Stimulated activated CD8-positive, alpha-beta memory T cell treated with anti-CD3 and anti-CD28 coated beads, Interleukin-15, amount 100 ng/mL, for 4 hours (primary cell): ENCODE results near the gene HSD17B14.
"Not testable (repeated sequence)": the region's sequence is repeated elsewhere in the genome, so short reads cannot be mapped to it uniquely, and the experiment has no call there.

ENCODE experiments used
- DNase-seq, 2 donors: peaks; one replicate each; pipeline ENCODE4 v3.0.0-alpha.2; 2020; ENCODE audit warnings: low read depth in 2 of 2

Gene HSD17B14

GRCh38 chr19:48836089-48837017, at the start of gene HSD17B14:
TSS of gene HSD17B14 (minus strand) at chr19:48836491. CDS start at chr19:48836411, 80 bp downstream.
- DNase-seq: no peak

DNA sequence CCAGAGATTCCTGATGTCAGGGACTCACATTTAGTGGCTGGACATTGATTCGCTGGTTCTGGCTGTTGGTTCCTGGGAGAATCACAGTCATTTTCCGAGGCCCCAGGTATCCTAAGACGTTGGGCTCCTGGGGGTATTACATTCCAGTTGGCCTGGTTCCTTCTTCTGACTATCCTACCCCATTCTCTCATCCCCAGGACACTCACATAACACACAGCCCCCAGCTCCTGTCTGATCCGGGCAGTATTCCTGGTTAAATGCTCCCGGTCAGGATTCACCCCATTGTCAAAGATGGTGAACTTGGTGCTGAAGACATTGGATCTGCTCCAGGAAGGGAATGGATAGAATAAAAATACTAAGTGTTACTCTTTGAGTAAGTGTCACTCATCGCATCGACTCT, 47.4 kb upstream of the HSD17B14 start:
- no peak for DNase-seq

DNA sequence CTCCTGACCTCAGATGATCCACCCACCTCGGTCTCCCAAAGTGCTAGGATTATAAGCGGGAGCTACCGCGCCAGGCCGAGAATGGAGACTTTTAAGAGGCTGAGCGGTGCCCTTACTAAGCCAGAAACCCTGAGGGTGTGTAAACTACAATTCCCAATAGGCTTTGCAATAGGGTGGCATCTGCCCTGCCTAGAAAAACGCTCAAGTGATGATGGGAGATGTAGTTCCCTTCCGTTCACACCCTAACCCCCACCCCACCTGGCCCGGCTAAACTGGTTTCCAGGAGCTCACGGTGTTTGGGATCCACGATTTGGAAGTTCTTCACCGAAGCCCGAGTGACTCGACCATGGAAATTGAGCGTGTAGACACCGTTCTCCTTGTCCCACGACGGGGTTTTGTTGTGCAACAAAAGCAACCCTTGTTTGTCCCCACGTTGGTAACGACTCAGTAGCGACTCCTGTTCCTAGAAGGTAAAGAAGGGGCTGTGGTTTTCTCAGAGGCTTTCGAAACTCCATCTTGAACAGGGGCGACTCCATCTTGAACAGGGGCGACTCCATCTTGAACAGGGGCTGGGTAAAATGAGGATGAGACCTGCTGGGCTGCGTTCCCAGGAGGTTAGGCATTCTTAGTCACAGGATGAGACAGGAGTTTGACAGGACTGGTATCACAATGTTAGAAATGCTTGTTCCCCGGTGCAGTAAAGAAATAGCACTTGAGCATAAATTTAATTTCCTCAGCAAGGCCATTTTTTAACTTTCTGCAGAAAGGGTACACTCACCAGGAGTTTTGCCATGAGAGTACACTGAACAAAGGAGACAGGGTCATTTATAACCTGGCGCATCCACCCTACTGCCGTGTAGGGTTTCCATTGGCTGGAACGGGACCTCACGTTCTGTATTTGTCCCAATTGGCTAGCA, 45.7 kb upstream of the HSD17B14 start:
- DNase-seq: no peak

DNA sequence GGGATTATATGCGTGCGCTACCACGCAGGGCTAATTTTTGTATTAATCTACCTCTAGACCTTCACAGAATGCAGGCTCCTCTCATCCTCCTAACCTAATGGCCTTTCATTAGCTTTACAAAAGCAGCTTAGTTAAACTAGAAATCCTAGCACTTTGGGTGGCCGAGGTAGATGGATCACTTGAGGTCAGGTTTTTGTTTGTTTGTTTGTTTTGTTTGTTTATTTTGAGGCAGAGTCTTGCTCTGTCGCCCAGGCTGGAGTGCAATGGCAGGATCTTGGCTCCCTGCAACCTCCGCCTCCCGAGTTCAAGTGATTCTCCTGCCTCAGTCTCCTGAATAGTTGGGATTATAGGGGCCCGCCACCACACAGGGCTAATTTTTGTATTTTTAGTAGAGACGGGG, 43.4 kb upstream of the HSD17B14 start:
- DNase-seq: not testable (repeated sequence)

- DNase-seq: no peak
These were observed 42.8 kb upstream of the HSD17B14 start for GRCh38 chr19:48879025-48879637.

DNA sequence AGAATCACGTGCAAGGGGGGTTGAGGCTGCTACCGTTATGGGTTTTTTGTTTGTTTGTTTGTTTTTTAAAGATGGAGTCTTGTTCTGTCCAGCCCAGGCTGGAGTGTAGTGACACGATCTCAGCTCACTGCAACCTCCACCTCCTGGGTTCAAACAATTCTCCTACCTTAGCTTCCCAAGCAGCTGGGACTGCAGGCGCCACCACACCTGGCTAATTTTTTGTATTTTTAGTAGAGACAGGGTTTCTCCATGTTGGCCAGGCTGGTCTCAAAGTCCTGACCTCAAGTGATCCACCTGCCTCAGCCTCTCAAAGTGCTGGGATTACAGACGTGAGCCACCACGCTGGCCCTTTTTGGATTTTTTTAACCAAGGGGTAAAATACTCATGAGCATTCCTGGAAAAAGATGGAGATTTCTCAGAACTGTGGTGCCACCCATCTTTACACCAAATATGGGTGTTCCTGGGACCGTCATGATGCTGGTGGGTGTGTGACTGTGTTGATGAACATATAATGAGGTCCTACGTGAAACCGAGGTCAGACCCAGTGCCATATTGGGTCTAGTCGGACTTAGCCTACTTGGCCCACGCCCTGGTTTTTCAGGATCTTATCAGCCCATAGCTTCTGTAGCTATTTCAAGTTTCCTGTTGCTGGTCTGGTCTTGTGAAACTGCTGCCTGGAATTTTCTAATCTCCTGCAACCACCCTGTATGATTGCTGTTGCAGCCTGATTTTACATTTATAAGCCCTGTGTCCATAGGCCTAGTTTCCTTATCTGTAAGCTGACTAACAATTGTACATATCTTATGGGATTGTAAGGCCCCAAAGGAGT, 42.1 kb upstream of the HSD17B14 start:
- DNase-seq: no peak

GRCh38 chr19:48877855-48878195, 41.5 kb upstream of the HSD17B14 start:
- no peak for DNase-seq

DNA sequence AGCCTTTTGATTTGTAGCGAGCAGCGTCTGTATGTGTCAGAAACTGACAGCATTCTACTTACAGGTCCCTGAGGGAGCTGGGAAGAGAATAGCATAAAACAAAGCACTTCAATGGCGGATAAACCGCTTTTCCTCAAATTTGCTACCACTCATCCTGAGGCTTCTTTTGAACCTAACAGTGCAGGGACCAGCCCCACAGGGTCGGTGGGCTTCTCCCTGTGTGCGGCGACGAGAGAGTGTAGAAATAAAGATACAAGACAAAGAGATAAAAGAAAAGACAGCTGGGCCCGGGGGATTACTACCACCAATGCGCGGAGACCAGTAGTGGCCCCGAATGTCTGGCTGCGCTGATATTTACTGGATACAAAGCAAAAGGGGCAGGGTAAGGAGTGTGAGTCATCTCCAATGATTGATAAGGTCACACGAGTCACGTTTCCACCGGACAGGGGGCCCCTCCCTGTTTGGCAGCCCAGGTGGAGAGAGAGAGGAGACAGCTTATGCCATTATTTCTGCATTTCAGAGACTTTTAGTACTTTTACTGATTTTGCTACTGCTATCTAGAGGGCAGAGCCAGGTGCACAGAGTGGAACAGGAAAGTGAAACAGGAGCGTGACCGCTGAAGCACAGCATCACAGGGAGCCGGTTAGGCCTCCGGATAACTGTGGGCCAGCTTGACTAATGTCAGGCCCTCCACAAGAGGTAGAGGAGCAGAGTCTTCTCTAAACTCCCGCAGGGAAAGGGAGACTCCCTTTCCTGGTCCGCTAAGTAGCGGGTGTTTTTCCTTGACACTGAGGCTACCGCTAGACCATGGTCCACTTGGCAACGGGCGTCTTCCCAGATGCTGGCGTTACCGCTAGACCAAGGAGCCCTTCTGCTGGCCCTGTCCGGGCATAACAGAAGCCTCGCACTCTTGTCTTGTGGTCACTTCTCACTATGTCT, 40.0 kb upstream of the HSD17B14 start:
- DNase-seq: not testable (repeated sequence)

- no peak for DNase-seq
These were observed 38.2 kb upstream of the HSD17B14 start for GRCh38 chr19:48874303-48875135.

GRCh38 chr19:48873476-48874302, 37.4 kb upstream of the HSD17B14 start:
- no peak for DNase-seq

GRCh38 chr19:48872884-48873475, 36.7 kb upstream of the HSD17B14 start:
- DNase-seq: peak; percentile 43 to 66

GRCh38 chr19:48872182-48872883, 36.0 kb upstream of the HSD17B14 start, which contains the start of gene PPP1R15A:
TSS of gene PPP1R15A (plus strand) at chr19:48872421. CDS start at chr19:48873234, 813 bp downstream.
- DNase-seq: peak; percentile 96

DNA sequence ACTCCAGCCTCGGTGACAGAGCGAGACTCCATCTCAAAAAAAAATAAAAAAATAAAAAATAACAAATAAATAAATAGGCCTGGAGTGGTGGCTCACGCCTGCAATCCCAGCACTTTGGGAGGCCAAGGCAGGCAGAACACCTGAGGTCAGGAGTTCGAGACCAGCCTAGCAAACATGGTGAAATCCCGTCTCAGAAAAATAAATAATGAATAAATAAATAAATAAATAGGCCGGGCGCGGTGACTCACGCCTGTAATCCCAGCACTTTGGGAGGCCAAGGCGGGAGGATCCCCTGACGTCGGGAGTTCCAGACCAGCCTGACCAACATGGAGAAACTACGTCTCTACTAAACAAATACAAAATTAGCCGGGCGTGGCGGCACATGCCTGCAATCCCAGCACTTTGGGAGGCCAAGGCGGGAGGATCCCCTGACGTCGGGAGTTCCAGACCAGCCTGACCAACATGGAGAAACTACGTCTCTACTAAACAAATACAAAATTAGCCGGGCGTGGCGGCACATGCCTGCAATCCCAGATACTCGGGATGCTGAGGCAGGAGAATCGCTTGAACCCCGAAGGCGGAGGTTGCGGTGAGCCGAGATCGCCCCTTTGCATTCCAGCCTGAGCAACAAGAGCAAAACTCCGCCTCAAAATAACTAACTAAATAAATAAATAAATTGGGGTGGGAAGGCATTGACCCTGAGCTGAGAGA, 35.3 kb upstream of the HSD17B14 start:
- not testable (repeated sequence) for DNase-seq

- DNase-seq: no peak
These were observed 33.8 kb upstream of the HSD17B14 start for GRCh38 chr19:48870048-48870447.

DNA sequence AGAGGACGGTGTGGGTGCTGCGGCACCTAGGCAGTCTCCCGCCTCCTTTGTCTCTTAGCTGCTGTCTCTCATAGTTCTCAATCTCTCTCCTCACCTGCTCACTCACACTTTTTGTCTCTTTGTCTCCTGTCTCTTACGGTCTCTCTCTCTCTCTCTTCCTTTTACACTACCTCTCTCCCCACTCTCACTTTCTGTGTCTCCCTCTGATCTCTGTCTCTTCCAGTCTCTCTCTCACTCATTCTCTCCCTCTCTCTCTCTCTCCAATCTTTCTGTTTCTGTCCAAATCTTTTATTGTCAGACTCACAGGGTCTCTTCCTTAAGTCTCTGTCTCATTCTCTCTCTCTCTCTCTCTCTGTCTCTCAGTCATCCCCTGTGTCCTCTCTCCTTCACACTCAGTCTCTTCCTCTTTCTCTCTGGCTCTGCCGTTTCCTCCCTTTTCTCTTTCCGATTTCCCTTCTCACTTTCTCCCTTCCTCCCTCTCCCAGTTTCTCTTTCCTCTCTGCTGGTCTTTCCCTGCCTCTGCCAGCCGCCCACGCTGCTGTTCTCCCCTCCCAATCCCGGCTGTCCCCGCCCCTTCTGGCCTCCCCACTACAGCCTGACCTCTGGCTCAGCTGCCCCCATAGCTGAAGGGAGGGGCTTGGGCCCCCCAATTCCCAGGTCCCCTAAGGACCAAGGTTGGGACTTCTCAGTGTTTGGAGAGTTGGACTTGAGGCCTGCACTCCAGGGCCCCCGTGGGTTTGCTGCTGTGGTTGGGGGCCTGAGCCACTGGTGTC, 32.0 kb upstream of the HSD17B14 start, which contains the start of gene PLEKHA4:
PLEKHA4 (minus strand) TSS at position 504 of the 773 bp plus-strand sequence. CDS start 997 bp downstream, outside the sequence.
- DNase-seq: no peak

GRCh38 chr19:48867746-48868113, 31.4 kb upstream of the HSD17B14 start:
- no peak for DNase-seq
